BLaER1 treated with 17β-estradiol and CSF1 and Interleukin-3, amounts not matched to agents 10 nM and 100 nM (cell line): ENCODE data around the gene LOXL3.

Source experiments
- H3K27ac ChIP-seq, 11 experiments: shearing (Covaris generic); formaldehyde crosslinking; 2 replicates each; pipeline ENCODE4 v1.8.1; 2022
- H3K27me3 ChIP-seq, 11 experiments: shearing (Covaris generic); formaldehyde crosslinking; 2 replicates each; pipeline ENCODE4 v1.8.1; 2022
- H3K36me3 ChIP-seq, 11 experiments: shearing (Covaris generic); formaldehyde crosslinking; 2 replicates each; pipeline ENCODE4 v1.8.1; 2022
- H3K4me1 ChIP-seq, 10 experiments: shearing (Covaris generic); formaldehyde crosslinking; 2 replicates each; pipeline ENCODE4 v1.8.1; 2022
- H3K4me2 ChIP-seq, 11 experiments: shearing (Covaris generic); formaldehyde crosslinking; 2 replicates each; pipeline ENCODE4 v1.8.1; 2022
- H3K4me3 ChIP-seq, 10 experiments: shearing (Covaris generic); formaldehyde crosslinking; 2 replicates each; pipeline ENCODE4 v1.8.1; 2022
- H3K9ac ChIP-seq, 11 experiments: shearing (Covaris generic); formaldehyde crosslinking; 2 replicates each; pipeline ENCODE4 v1.8.1; 2022
- H3K9me3 ChIP-seq, 11 experiments: shearing (Covaris generic); formaldehyde crosslinking; replicated peaks in 1 of 11; 2 replicates each; pipeline ENCODE4 v1.8.1; 2022
- H4K20me1 ChIP-seq, 11 experiments: shearing (Covaris generic); formaldehyde crosslinking; 2 replicates each; pipeline ENCODE4 v1.8.1; 2022
- Cebpa-rat ChIP-seq, 11 experiments: shearing (Covaris generic); IDR thresholded peaks; 2 replicates each; pipeline ENCODE4 v1.8.1; 2022

The LOXL3 gene

GRCh38 chr2:74556831-74557370 lies 3.2 kb upstream of the LOXL3 start:
- no peaks in the 10 kb centered on the region for H3K9me3 ChIP-seq
- H3K36me3 ChIP-seq = peaks cover 0 to 32% (median 21%) of the 10 kb centered on the region in 11 experiments; a peak in 19 of 22 replicates
- peak overlapping the region in 2 of 10 experiments; percentile 80 to 96; a peak in 2 of 20 replicates for H3K4me3 ChIP-seq
- H3K4me1 ChIP-seq = peaks cover 37 to 79% (median 54%) of the 10 kb centered on the region in 10 experiments
- H3K9ac ChIP-seq = peak overlapping the region in 2 of 11 experiments; percentile 86 to 93; a peak in 3 of 22 replicates
- peaks cover 0 to 23% (median 12%) of the 10 kb centered on the region in 11 experiments; a peak in 11 of 22 replicates for H4K20me1 ChIP-seq
- no peak for TF ChIP-seq Cebpa-rat (IDR thresholded peaks at IDR 0.05)
- H3K27me3 ChIP-seq = peaks cover 0 to 3% (median 0%) of the 10 kb centered on the region in 11 experiments; a peak in 2 of 22 replicates
- peak overlapping the region in 6 of 11 experiments; percentile 91 to 100 (median 97); a peak in 10 of 22 replicates for H3K4me2 ChIP-seq
- peak overlapping the region in 2 of 11 experiments; percentile 10 to 85; a peak in 1 of 22 replicates for H3K27ac ChIP-seq

- no peak for TF ChIP-seq Cebpa-rat (IDR thresholded peaks at IDR 0.05)
- H3K27me3 ChIP-seq = peaks cover 2 to 11% (median 7%) of the 10 kb centered on the region in 11 experiments
- peak overlapping the region; percentile 91 to 100 (median 98); a peak in 20 of 22 replicates for H3K4me2 ChIP-seq
- peak overlapping the region in 6 of 10 experiments; percentile 80 to 97 (median 88); a peak in 12 of 20 replicates for H3K4me3 ChIP-seq
- peaks cover 0 to 39% (median 21%) of the 10 kb centered on the region in 11 experiments; a peak in 19 of 22 replicates for H3K36me3 ChIP-seq
- peak overlapping the region in 5 of 11 experiments; percentile 83 to 92 (median 85); a peak in 6 of 22 replicates for H3K27ac ChIP-seq
- peaks cover 40 to 74% (median 54%) of the 10 kb centered on the region in 10 experiments for H3K4me1 ChIP-seq
- no peaks in the 10 kb centered on the region for H3K9me3 ChIP-seq
- H4K20me1 ChIP-seq = peaks cover 0 to 23% (median 12%) of the 10 kb centered on the region in 11 experiments; a peak in 11 of 22 replicates
- H3K9ac ChIP-seq = peak overlapping the region in 8 of 11 experiments; percentile 85 to 93 (median 87); a peak in 11 of 22 replicates
Observed at GRCh38 chr2:74556159-74556558, 2.4 kb upstream of the LOXL3 start.

- Histone ChIP-seq H3K27ac (peak overlapping the region in 9 of 11 experiments; percentile 81 to 92 (median 83); a peak in 15 of 22 replicates), H3K27me3 (peaks cover 7 to 16% (median 12%) of the 10 kb centered on the region in 11 experiments), H4K20me1 (peaks cover 0 to 23% (median 12%) of the 10 kb centered on the region in 11 experiments; a peak in 11 of 22 replicates), H3K4me3 (peak overlapping the region; percentile 78 to 97 (median 86)), H3K9ac (peak overlapping the region; percentile 83 to 93 (median 86)), H3K4me2 (peak overlapping the region; percentile 91 to 100 (median 98)), H3K9me3 (0 out of 22 replicates have a peak, but pooled peaks cover 0 to under 1% (median 0%) of the 10 kb centered on the region in 11 experiments), H3K4me1 (peaks cover 40 to 72% (median 52%) of the 10 kb centered on the region in 10 experiments), H3K36me3 (peaks cover 0 to 44% (median 21%) of the 10 kb centered on the region in 11 experiments; a peak in 19 of 22 replicates)
- no peak for TF ChIP-seq Cebpa-rat (IDR thresholded peaks at IDR 0.05)
Observed at GRCh38 chr2:74555610-74556103, 1.9 kb upstream of the LOXL3 start.

GRCh38 chr2:74554820-74555531 lies 1.2 kb upstream of the LOXL3 start:
- Histone ChIP-seq H3K36me3 (peaks cover 0 to 50% (median 21%) of the 10 kb centered on the region in 11 experiments; a peak in 19 of 22 replicates), H3K27ac (peak overlapping the region; percentile 81 to 92 (median 83)), H3K4me2 (peak overlapping the region; percentile 91 to 100 (median 98)), H3K9me3 (peaks cover under 1 to 8% (median 4%) of the 10 kb centered on the region in 11 experiments; a peak in 16 of 22 replicates), H4K20me1 (peaks cover 0 to 23% (median 12%) of the 10 kb centered on the region in 11 experiments; a peak in 11 of 22 replicates), H3K9ac (peak overlapping the region; percentile 83 to 93 (median 86)), H3K4me1 (peaks cover 34 to 65% (median 45%) of the 10 kb centered on the region in 10 experiments), H3K4me3 (peak overlapping the region; percentile 78 to 97 (median 86)), H3K27me3 (peaks cover 14 to 23% (median 19%) of the 10 kb centered on the region in 11 experiments)
- TF ChIP-seq Cebpa-rat (IDR thresholded peaks at IDR 0.05) = no peak

- peaks cover 34 to 49% (median 43%) of the 10 kb centered on the region in 10 experiments for H3K4me1 ChIP-seq
- peaks cover 0 to 23% (median 12%) of the 10 kb centered on the region in 11 experiments; a peak in 11 of 22 replicates for H4K20me1 ChIP-seq
- TF ChIP-seq Cebpa-rat (IDR thresholded peaks at IDR 0.05) = no peak
- peaks cover 19 to 26% (median 21%) of the 10 kb centered on the region in 11 experiments for H3K9me3 ChIP-seq
- H3K4me2 ChIP-seq = peak overlapping the region; percentile 68 to 100 (median 98)
- peaks cover 32 to 41% (median 37%) of the 10 kb centered on the region in 11 experiments for H3K27me3 ChIP-seq
- peak overlapping the region; percentile 78 to 97 (median 86); a peak in 19 of 20 replicates for H3K4me3 ChIP-seq
- H3K36me3 ChIP-seq = peaks cover 0 to 56% (median 21%) of the 10 kb centered on the region in 11 experiments; a peak in 21 of 22 replicates
- H3K27ac ChIP-seq = peak overlapping the region in 10 of 11 experiments; percentile 81 to 92 (median 83); a peak in 17 of 22 replicates
- peak overlapping the region; percentile 83 to 93 (median 86); a peak in 18 of 22 replicates for H3K9ac ChIP-seq
Observed at GRCh38 chr2:74552914-74553811, 579 bp downstream of the LOXL3 start.

GRCh38 chr2:74551942-74552913 lies 1.5 kb downstream of the LOXL3 start:
- Histone ChIP-seq H3K27me3 (peaks cover 42 to 50% (median 46%) of the 10 kb centered on the region in 11 experiments), H3K9me3 (peaks cover 19 to 26% (median 22%) of the 10 kb centered on the region in 11 experiments), H3K4me2 (peak overlapping the region; percentile 68 to 100 (median 98)), H3K4me1 (peaks cover 34 to 48% (median 40%) of the 10 kb centered on the region in 10 experiments), H3K4me3 (peak overlapping the region in 1 of 10 experiments; percentile 80; a peak in 1 of 20 replicates), H4K20me1 (peaks cover 0 to 22% (median 12%) of the 10 kb centered on the region in 11 experiments; a peak in 11 of 22 replicates), H3K36me3 (peaks cover 0 to 47% (median 20%) of the 10 kb centered on the region in 11 experiments; a peak in 21 of 22 replicates), H3K27ac (peak overlapping the region in 8 of 11 experiments; percentile 6 to 92 (median 83); a peak in 13 of 22 replicates), H3K9ac (peak overlapping the region in 8 of 11 experiments; percentile 10 to 60 (median 24); a peak in 11 of 22 replicates)
- no peak for TF ChIP-seq Cebpa-rat (IDR thresholded peaks at IDR 0.05)
